Adipose tissue (tissue), 3 donors: ENCODE measurements around the gene RPS28. TPM values are rescaled to one million over a fixed set of nuclear protein-coding genes. Genes with fewer than 3 reads are reported as not detected.
"Not testable (repeated sequence)": the region's sequence is repeated elsewhere in the genome, so short reads cannot be mapped to it uniquely, and the experiment has no call there.

ENCODE experiments used
- H3K27ac ChIP-seq: one replicate; pipeline ENCODE4 v1.5.1; 2013; ENCODE audit warnings: low read depth, low read length
- WGBS, 3 donors: extraction: QIAGEN DNeasy Blood & Tissue Kit; methylation state at CpG; one replicate each; pipeline ENCODE4 v1.1.7; 2013; 5-methylcytosine and 5-hydroxymethylcytosine counted together
- polyA plus RNA-seq, 3 donors: library from polyadenylated mRNA; stranded (reverse); fragments of 200-250 nt; gene quantifications; one replicate each; pipeline ENCODE4 v1.2.3, GENCODE V29; 2013
- donor health status: healthy with polysubstance abuse.
- donor health status: Bipolar disorder and iron deficiency.
- donor health status: healthy.

The RPS28 gene
- polyA plus RNA-seq, 3 donors = 541 to 965 (median 935) TPM

GRCh38 chr19:8337728-8338127, 16.4 kb downstream of the RPS28 start:
- 58 to 85% (median 78%) methylated on average over 7 of the region's 7 CpGs for WGBS, 3 donors

GRCh38 chr19:8338835-8339234, 17.5 kb downstream of the RPS28 start:
- 32 to 82% (median 68%) methylated on average over 4 to 6 of the region's 6 CpGs for WGBS, 3 donors
- H3K27ac ChIP-seq = no peak overlapping the region

More at GRCh38 chr19:8337728-8338127, 16.4 kb downstream of the RPS28 start:
- no peak overlapping the region for H3K27ac ChIP-seq

- WGBS, 3 donors = 14 to 30% (median 15%) methylated on average over 15 of the region's 15 CpGs
- H3K27ac ChIP-seq = no peak overlapping the region
These were observed 19.2 kb downstream of the RPS28 start for GRCh38 chr19:8340341-8341096.

GRCh38 chr19:8341504-8341903, 20.2 kb downstream of the RPS28 start:
- H3K27ac ChIP-seq = not testable (repeated sequence)
- WGBS, 3 donors = 80 to 97% (median 85%) methylated on average over 4 of the region's 4 CpGs

- H3K27ac ChIP-seq = peak overlapping the region; percentile 32
- 23 to 42% (median 31%) methylated on average over 14 of the region's 14 CpGs for WGBS, 3 donors
These were observed 21.0 kb downstream of the RPS28 start for GRCh38 chr19:8342316-8342683.

GRCh38 chr19:8342684-8343482, 21.6 kb downstream of the RPS28 start, which contains the start of gene KANK3:
TSS of gene KANK3 (minus strand) at chr19:8343262. CDS start at chr19:8337828, 5,434 bp downstream.
- peak within 1 kb of the TSS; percentile 32 for H3K27ac ChIP-seq

GRCh38 chr19:8343483-8343844, 22.2 kb downstream of the RPS28 start:
- no peak overlapping the region for H3K27ac ChIP-seq
- 29 to 38% (median 35%) methylated on average over 11 of the region's 11 CpGs for WGBS, 3 donors

More at GRCh38 chr19:8342684-8343482, 21.6 kb downstream of the RPS28 start, which contains the start of gene KANK3:
- 3 to 4% (median 3%) methylated on average over 58 to 65 of the region's 65 CpGs for WGBS, 3 donors

- WGBS, 3 donors = 58 to 76% (median 63%) methylated on average over 8 of the region's 8 CpGs
- H3K27ac ChIP-seq = not testable (repeated sequence)
These were observed 28.5 kb downstream of the RPS28 start for GRCh38 chr19:8349629-8350372.

- H3K27ac ChIP-seq = no peak overlapping the region
- 31 to 43% (median 43%) methylated on average over 10 of the region's 10 CpGs for WGBS, 3 donors
These were observed 31.0 kb downstream of the RPS28 start for GRCh38 chr19:8352134-8352827.

- 62 to 71% (median 69%) methylated on average over 5 of the region's 5 CpGs for WGBS, 3 donors
- not testable (repeated sequence) for H3K27ac ChIP-seq
These were observed 31.5 kb downstream of the RPS28 start for GRCh38 chr19:8352845-8353244.

GRCh38 chr19:8355631-8356402, 34.5 kb downstream of the RPS28 start:
- no peak overlapping the region for H3K27ac ChIP-seq
- WGBS, 3 donors = 63 to 87% (median 66%) methylated on average over 6 of the region's 6 CpGs

- no peak overlapping the region for H3K27ac ChIP-seq
- WGBS, 3 donors = 72 to 78% (median 78%) methylated on average over 4 of the region's 4 CpGs
These were observed 35.8 kb downstream of the RPS28 start for GRCh38 chr19:8357007-8357521.

GRCh38 chr19:8358948-8359347, 37.7 kb downstream of the RPS28 start:
- 89 to 92% (median 91%) methylated on average over 6 of the region's 6 CpGs for WGBS, 3 donors
- H3K27ac ChIP-seq = no peak overlapping the region

GRCh38 chr19:8360196-8360595, 38.9 kb downstream of the RPS28 start:
- H3K27ac ChIP-seq = no peak overlapping the region
- WGBS, 3 donors = 85 to 89% (median 88%) methylated on average over 8 of the region's 8 CpGs

- 15 to 27% (median 23%) methylated on average over 12 of the region's 12 CpGs for WGBS, 3 donors
- peak overlapping the region; percentile 51 for H3K27ac ChIP-seq
These were observed 40.9 kb downstream of the RPS28 start for GRCh38 chr19:8361921-8362793.
